Neural cell (in vitro differentiated cells): Measurements from ENCODE around the gene SPOCD1. TPM values are rescaled to one million over a fixed set of nuclear protein-coding genes. Genes with fewer than 3 reads are reported as not detected.

Experiments used
- H2AFZ ChIP-seq: fragments of 200-600, 300-800 bp; sonication (generic), shearing (Covaris generic); 2 replicates; pipeline ENCODE4 v1.6.0; 2014; ENCODE audit warnings: low read depth, mild to moderate bottlenecking, antibody characterized with exemption, low read length, moderate library complexity
- H3F3A ChIP-seq: fragments of 200-600 bp; shearing (Covaris generic); 2 replicates; pipeline ENCODE4 v1.6.1; 2016; ENCODE audit warnings: mild to moderate bottlenecking, moderate library complexity, mixed read lengths, antibody characterized with exemption, low read length; ENCODE audit not compliant: insufficient read depth, poor library complexity, severe bottlenecking
- H3K27ac ChIP-seq: fragments of 200-600, 300-800 bp; sonication (generic), shearing (Covaris generic); 2 replicates; pipeline ENCODE4 v1.5.1; 2014; ENCODE audit warnings: mild to moderate bottlenecking, low read length, moderate library complexity
- H3K27me3 ChIP-seq: fragments of 300-800, 200-600 bp; sonication (generic), shearing (Covaris generic); 2 replicates; pipeline ENCODE4 v1.6.0; 2014; ENCODE audit warnings: mild to moderate bottlenecking, low read depth, low read length, moderate library complexity; ENCODE audit not compliant: insufficient read depth
- H3K36me3 ChIP-seq: fragments of 300-800, 200-600 bp; sonication (generic), shearing (Covaris generic); 2 replicates; pipeline ENCODE4 v1.5.1; 2014; ENCODE audit warnings: mild to moderate bottlenecking, antibody characterized with exemption, low read length, moderate library complexity; ENCODE audit not compliant: insufficient read depth
- H3K4me2 ChIP-seq: fragments of 300-800, 200-600 bp; sonication (generic), shearing (Covaris generic); 2 replicates; pipeline ENCODE4 v1.6.0; 2014; ENCODE audit warnings: mild to moderate bottlenecking, low read length
- H3K4me3 ChIP-seq: fragments of 300-800, 200-600 bp; sonication (generic), shearing (Covaris generic); 2 replicates; pipeline ENCODE4 v1.5.1; 2014; ENCODE audit warnings: mild to moderate bottlenecking, low read length, moderate library complexity
- H3K79me2 ChIP-seq: fragments of 200-600 bp; shearing (Covaris generic); replicated peaks from 2 replicates; pipeline ENCODE4 v1.6.0; 2014; ENCODE audit warnings: mild to moderate bottlenecking, low read length, moderate library complexity; ENCODE audit not compliant: insufficient read depth
- H3K9ac ChIP-seq: fragments of 300-800, 200-600 bp; sonication (generic), shearing (Covaris generic); 2 replicates; pipeline ENCODE4 v1.6.1; 2016; ENCODE audit warnings: mild to moderate bottlenecking, low read length, mixed read lengths
- H3K9me2 ChIP-seq: fragments of 200-600 bp; shearing (Covaris generic); 2 replicates; pipeline ENCODE4 v1.6.1; 2016; ENCODE audit warnings: mild to moderate bottlenecking, low read length, mixed read lengths; ENCODE audit not compliant: insufficient read depth
- H3K9me3 ChIP-seq: fragments of 200-600, 300-800 bp; sonication (generic), shearing (Covaris generic); 2 replicates; pipeline ENCODE4 v1.6.1; 2016; ENCODE audit warnings: mild to moderate bottlenecking, mixed run types, low read length, moderate library complexity, mixed read lengths
- H4K20me1 ChIP-seq: fragments of 200-600 bp; shearing (Covaris generic); 2 replicates; pipeline ENCODE4 v1.6.1; 2016; ENCODE audit warnings: mild to moderate bottlenecking, mixed run types; ENCODE audit not compliant: insufficient read depth
- CTCF ChIP-seq: fragments of 450-650 bp; IDR thresholded peaks from 2 replicates; pipeline ENCODE4 v1.5.1; 2014; ENCODE audit warnings: antibody characterized with exemption, mild to moderate bottlenecking, moderate library complexity; ENCODE audit not compliant: poor library complexity, severe bottlenecking
- EP300 ChIP-seq: fragments of 450-650 bp; conservative IDR thresholded peaks from 2 replicates; pipeline ENCODE4 v1.6.1; 2014; ENCODE audit warnings: antibody characterized with exemption, mild to moderate bottlenecking, moderate library complexity; ENCODE audit not compliant: poor library complexity, severe bottlenecking
- EZH2 ChIP-seq: fragments of 200-600, 300-800 bp; shearing (Covaris generic), sonication (generic); IDR thresholded peaks from 2 replicates; pipeline ENCODE4 v1.6.1; 2014; ENCODE audit warnings: antibody characterized with exemption, low read length, borderline replicate concordance, mild to moderate bottlenecking; ENCODE audit not compliant: insufficient read depth, poor library complexity, severe bottlenecking
- MXI1 ChIP-seq: fragments of 450-650 bp; conservative IDR thresholded peaks from 2 replicates; pipeline ENCODE4 v1.6.1; 2014; ENCODE audit warnings: antibody characterized with exemption, mild to moderate bottlenecking; ENCODE audit not compliant: poor library complexity, severe bottlenecking
- POLR2AphosphoS5 ChIP-seq: IDR thresholded peaks from 2 replicates; pipeline ENCODE4 v1.6.1; 2012
- RAD21 ChIP-seq: fragments of 450-650 bp; conservative IDR thresholded peaks from 2 replicates; pipeline ENCODE4 v1.6.1; 2014; ENCODE audit warnings: antibody characterized with exemption, mild to moderate bottlenecking, moderate library complexity
- REST ChIP-seq: IDR thresholded peaks from 2 replicates; pipeline ENCODE4 v1.6.1; 2012; ENCODE audit warnings: borderline replicate concordance
- SMC3 ChIP-seq: fragments of 450-650 bp; conservative IDR thresholded peaks from 2 replicates; pipeline ENCODE4 v1.6.1; 2014; ENCODE audit warnings: antibody characterized with exemption, mild to moderate bottlenecking, moderate library complexity; ENCODE audit not compliant: poor library complexity
- TAF1 ChIP-seq: IDR thresholded peaks from 2 replicates; pipeline ENCODE4 v1.6.1; 2012; ENCODE audit warnings: low read depth
- polyA plus RNA-seq: library from polyadenylated mRNA; depleted of rRNA; stranded (reverse); fragments of >200 nt; gene quantifications from 2 replicates; pipeline ENCODE4 v1.2.3, GENCODE V29; 2014

The SPOCD1 gene
- polyA plus RNA-seq, 1 donor from 2014 or later, result not detected

GRCh38 chr1:31861346-31861745 is 45.5 kb upstream of the SPOCD1 start:
- H3K79me2 ChIP-seq, result no peaks in the 10 kb centered on the region
- H3K4me2 ChIP-seq, result no peak overlapping the region
- no peak overlapping the region for H3K27ac ChIP-seq
- H3K9me3 ChIP-seq, result no peaks in the 10 kb centered on the region
- H3K27me3 ChIP-seq, result no peaks in the 10 kb centered on the region
- no peaks in the 10 kb centered on the region for H4K20me1 ChIP-seq
- H3F3A ChIP-seq, result no peaks in the 10 kb centered on the region
- no peak for TF ChIP-seq EZH2
- H3K4me3 ChIP-seq, result no peak overlapping the region
- no peaks in the 10 kb centered on the region for H3K9me2 ChIP-seq
- no peak overlapping the region for H2AFZ ChIP-seq
- H3K36me3 ChIP-seq, result no peaks in the 10 kb centered on the region
- H3K9ac ChIP-seq, result no peak overlapping the region

GRCh38 chr1:31860581-31860980 is 44.8 kb upstream of the SPOCD1 start:
- no peak for TF ChIP-seq CTCF
- no peak for TF ChIP-seq RAD21
- no peak for TF ChIP-seq MXI1
- no peak for TF ChIP-seq TAF1
- TF ChIP-seq EZH2, result no peak
- TF ChIP-seq EP300, result no peak
- TF ChIP-seq REST, result no peak
- TF ChIP-seq SMC3, result no peak
- TF ChIP-seq POLR2AphosphoS5, result no peak
- Histone ChIP-seq H3K9me2 (no peaks in the 10 kb centered on the region), H3K27ac (no peak overlapping the region)

GRCh38 chr1:31859719-31860118 is 43.9 kb upstream of the SPOCD1 start:
- Histone ChIP-seq H3K4me2 (no peak overlapping the region), H3K9ac (no peak overlapping the region), H3K27me3 (no peaks in the 10 kb centered on the region)

More at GRCh38 chr1:31860581-31860980, 44.8 kb upstream of the SPOCD1 start:
- H3K4me2 ChIP-seq, result no peak overlapping the region
- H3K4me3 ChIP-seq, result no peak overlapping the region
- H3K36me3 ChIP-seq, result no peaks in the 10 kb centered on the region
- no peaks in the 10 kb centered on the region for H4K20me1 ChIP-seq
- no peaks in the 10 kb centered on the region for H3K79me2 ChIP-seq
- no peaks in the 10 kb centered on the region for H3K27me3 ChIP-seq
- no peaks in the 10 kb centered on the region for H3F3A ChIP-seq
- no peaks in the 10 kb centered on the region for H3K9me3 ChIP-seq
- H2AFZ ChIP-seq, result no peak overlapping the region
- no peak overlapping the region for H3K9ac ChIP-seq

More at GRCh38 chr1:31859719-31860118, 43.9 kb upstream of the SPOCD1 start:
- no peak for TF ChIP-seq TAF1
- TF ChIP-seq EZH2, result no peak
- TF ChIP-seq REST, result no peak
- no peak for TF ChIP-seq POLR2AphosphoS5
- no peaks in the 10 kb centered on the region for H3K36me3 ChIP-seq
- no peaks in the 10 kb centered on the region for H3K9me2 ChIP-seq
- no peak overlapping the region for H2AFZ ChIP-seq
- no peaks in the 10 kb centered on the region for H3K79me2 ChIP-seq
- H4K20me1 ChIP-seq, result no peaks in the 10 kb centered on the region
- no peak overlapping the region for H3K27ac ChIP-seq
- no peaks in the 10 kb centered on the region for H3K9me3 ChIP-seq
- no peak overlapping the region for H3K4me3 ChIP-seq
- no peaks in the 10 kb centered on the region for H3F3A ChIP-seq
